GM10847 (cell line): ENCODE data around the gene KRTAP10-4.
"Not testable (repeated sequence)": the region's sequence is repeated elsewhere in the genome, so short reads cannot be mapped to it uniquely, and the experiment has no call there.

Experiments used
- POLR2A ChIP-seq: IDR thresholded peaks from 2 replicates; pipeline ENCODE4 v1.6.1; 2011; ENCODE audit not compliant: insufficient read length; ENCODE audit errors: extremely low read depth

KRTAP10-4 gene, protein sequence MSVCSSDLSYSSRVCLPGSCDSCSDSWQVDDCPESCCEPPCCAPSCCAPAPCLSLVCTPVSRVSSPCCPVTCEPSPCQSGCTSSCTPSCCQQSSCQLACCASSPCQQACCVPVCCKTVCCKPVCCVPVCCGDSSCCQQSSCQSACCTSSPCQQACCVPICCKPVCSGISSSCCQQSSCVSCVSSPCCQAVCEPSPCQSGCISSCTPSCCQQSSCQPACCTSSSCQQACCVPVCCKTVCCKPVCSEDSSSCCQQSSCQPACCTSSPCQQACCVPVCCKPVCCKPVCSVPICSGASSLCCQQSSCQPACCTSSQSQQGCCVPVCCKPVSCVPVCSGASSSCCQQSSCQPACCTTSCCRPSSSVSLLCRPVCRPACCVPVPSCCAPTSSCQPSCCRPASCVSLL

DNA sequence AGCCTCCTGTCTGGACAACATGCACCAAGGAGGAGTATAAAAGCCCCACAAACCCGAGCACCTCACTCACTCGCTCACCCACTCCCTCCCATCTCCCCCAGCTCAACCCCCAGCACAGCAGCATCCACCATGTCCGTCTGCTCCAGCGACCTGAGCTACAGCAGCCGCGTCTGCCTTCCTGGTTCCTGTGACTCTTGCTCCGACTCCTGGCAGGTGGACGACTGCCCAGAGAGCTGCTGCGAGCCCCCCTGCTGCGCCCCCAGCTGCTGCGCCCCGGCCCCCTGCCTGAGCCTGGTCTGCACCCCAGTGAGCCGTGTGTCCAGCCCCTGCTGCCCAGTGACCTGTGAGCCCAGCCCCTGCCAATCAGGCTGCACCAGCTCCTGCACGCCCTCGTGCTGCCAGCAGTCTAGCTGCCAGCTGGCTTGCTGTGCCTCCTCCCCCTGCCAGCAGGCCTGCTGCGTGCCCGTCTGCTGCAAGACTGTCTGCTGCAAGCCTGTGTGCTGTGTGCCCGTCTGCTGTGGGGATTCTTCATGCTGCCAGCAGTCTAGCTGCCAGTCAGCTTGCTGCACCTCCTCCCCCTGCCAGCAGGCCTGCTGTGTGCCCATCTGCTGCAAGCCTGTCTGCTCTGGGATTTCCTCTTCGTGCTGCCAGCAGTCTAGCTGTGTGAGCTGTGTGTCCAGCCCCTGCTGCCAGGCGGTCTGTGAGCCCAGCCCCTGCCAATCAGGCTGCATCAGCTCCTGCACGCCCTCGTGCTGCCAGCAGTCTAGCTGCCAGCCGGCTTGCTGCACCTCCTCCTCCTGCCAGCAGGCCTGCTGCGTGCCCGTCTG is at the start of gene KRTAP10-4:
TSS of gene KRTAP10-4 (plus strand) at position 100 of the 827 bp plus-strand sequence. CDS start at position 130, 30 bp downstream.
- not testable (repeated sequence) for TF ChIP-seq POLR2A

DNA sequence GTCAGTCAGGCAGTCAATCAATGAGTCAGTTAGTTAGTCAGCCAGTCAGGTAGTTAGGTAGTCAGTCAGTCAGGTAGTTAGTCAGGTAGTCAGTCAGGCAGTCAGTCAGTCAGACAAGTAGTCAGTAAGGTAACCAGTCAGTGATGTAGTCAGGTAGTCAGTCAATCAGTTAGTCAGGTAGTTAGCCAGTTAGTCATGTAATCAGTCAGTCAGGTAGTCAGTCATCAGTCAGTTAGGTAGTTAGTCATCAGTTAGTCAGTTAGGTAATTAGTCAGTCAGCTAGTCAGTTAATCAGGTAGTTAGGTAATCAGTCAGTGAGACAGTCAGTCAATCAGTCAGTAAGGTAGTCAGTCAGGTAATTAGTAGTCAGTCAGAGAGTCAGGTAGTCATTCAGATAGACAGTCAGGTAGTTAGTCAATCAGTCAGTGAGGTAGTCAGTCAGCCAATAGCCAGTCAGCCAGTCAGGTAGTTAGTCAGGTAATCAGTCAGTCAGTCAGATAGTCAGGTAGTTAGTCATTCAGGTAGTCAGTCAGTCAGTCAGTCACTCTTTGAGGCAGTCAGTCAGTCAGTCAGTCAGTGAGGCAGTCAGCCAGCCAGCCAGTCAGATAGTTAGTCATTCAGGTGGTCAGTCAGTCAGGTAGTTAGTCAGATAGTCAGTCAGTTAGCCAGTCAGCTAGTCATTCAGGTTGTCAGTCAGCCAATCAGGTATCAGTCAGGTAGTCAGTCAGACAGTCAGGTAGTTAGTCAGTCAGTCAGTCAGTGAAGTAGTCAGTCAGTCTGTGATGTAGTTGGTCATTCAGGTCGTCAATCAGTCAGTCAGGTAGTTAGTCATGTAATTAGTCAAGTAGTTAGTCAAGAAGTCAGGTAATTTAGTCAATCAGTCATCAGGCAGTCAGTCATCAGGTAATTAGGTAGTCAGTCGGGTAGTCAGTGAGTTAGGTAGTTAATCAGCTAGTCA is 48.8 kb upstream of the KRTAP10-4 start:
- TF ChIP-seq POLR2A: no peak

DNA sequence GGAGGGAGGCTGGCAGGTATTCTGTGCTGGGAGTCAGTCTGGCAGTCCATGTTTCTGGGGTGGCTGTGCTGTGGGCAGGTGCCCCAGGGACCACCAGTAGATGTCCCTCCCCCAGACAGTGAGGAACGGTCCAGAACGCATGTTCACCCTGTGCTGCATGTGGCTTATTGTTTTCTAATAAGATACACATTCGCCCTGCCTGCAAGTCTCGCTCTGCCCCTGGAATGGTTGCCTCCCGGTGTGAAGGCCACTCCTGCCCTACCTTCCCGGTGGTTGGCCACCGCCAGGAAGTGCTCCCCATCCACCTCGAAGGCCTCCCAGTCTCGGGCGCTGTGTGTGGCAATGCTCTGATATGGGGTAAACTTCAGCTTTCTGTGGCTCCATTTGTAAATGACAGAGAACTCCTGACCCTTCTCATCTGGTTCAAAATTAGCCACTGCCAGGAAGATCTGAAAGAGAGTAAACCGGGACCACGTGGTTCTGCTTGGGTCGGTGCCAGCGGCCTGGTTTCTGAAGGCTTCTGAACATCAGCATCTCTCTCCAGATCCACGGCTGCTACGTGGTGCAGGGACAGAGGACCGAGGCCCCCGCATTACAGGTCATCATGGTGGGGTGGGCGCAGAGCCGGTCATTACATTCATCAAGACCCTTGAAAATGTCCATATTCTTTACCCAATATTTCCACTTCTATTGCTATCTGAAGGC is 48.0 kb upstream of the KRTAP10-4 start:
- no peak for TF ChIP-seq POLR2A

DNA sequence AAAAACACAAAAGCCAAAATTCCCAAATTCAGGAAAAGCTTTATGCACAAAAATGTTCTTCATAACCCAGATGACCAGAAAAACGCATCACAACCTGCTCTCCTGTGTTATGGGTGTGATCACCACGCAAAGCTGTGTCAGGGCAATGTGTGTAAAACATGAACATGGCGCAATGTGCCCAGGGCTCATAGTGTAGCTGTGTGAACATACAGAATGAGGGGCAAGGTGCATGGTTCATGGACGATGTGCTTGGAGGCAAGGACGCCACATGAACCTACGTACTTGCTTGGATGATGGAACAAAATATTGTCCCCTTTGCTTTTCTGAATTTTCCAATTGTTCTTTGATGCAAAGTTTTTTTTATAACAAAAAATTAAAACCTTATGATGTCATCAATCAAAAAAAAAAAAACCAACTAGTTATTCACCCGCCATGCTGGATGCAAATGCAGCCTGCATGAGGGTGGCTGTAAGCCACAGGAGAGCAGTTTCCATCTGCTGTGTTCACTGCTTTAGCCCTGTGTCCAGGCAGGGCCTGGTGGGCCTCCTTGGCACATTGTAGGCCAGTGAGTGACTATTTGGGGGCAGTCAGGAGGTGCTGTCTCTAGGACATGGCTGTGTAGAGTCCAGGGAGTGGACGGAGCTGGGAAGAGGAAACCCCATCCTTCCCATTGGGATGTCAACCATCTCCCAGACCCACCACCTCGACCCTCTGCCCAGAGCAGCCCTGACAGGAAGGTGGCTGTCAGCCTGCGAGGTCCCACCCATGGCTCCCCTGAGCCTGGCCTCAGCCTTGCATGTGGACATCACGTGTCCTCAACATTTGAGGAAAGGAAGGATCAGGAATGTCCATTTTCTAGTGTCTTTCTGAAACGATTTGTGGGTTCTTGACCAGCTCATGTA is 47.2 kb upstream of the KRTAP10-4 start:
- TF ChIP-seq POLR2A: no peak

DNA sequence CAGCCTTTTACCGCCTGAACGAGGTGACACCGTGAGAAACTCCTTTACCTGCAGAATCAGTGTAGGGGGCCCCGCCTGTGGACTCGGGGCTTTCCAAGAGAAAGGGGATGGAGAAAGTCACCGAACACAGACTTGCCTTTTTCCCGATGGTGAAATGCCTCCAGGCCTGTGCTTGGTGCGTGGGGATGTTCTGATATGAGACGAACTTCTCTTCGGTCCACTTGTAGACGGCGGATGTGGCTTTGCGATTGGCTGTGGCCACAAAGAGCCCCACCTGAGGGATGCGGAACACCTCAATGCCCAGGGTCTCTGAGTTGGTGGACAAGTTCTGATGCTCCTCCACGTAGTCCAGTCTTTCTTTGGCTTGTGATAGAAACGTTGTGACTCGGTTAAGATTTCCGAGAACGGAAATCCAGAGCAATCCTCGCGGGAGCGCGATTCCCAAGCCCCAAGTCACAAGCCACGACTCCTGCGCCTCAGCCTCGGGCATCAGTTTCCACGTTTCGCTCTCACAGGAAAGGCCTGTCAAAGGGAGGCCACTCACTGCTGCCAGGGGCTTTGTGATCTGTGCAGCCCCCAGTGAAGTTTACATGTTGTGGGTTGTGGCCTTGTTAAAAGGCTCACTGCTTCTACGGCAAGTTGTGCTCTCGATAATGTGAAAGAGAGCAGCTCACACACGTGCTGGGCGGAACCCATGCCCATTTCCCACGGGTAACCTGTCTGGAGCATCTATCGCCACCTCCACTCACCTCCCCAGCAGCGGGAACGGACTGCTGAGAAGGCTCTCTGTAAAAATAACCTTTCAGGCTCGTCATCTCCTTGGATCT is 46.2 kb upstream of the KRTAP10-4 start:
- TF ChIP-seq POLR2A: no peak

DNA sequence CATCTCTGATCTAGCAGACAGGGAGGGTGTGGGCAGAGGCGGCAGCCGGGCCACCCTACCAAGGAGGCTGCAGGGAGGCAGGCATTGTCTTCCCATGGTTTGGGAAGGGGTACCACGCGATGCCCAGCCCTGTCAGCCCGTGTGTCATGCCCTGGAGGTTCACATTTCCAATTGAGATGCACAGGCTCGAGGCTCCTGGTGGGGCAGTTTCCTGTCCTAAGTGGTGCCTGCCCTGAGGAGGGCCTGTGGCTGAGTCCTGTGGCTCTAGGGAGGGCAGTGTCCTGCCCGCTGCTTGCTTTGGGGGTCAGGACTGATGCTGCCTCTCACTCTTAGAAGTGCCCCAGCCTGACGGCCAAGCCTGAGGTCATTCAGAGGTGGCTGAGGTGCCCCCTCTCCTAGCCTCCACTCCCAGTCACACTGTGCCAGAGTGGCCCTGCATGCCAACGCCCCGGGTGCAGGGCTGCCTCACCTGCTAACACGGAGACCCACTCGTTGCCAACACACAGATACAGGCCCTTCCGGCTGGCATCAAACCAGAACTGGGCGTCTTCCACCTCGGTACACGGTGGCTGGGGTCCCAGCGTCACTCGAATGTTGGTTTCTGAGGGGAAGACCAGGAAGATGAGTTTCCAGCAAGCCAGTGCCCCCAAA is 45.4 kb upstream of the KRTAP10-4 start:
- no peak for TF ChIP-seq POLR2A

DNA sequence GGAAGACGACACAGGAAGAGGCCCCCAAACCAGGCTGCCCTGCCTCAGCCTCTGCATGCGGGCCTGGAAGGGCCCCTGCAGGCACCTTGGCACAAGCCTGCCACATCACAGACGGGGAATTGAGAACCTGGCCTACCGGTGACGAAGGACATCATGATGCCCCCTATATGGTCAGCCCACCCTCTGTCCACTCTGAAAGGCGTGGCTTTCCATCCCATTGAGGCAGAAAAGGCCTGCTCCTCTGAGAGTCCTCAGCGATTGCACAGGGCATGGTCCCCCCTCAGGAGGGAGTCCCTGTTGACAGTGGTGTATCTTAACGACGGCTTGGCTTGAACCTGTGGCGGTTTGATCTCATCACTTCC is 44.9 kb upstream of the KRTAP10-4 start:
- TF ChIP-seq POLR2A: no peak

DNA sequence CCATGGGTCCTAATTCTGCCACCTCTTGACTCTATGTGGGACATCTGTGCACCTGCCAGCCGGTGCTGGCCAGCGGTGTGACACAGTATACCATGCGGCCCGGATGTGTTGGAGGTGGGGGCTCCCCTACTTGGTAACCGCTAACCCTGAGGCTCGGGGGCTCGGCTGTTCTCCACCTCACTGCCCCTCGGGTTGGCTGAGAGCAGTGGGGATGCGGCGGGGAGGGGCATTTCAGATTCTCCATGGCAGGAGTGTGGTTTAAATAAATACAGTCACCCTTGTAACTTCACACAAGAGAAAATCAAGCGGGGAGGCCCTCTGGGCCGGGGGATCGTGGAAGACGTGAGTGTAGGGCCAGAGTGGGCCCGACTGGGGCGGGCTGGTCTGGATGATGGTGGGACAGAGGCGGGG is 44.5 kb upstream of the KRTAP10-4 start:
- TF ChIP-seq POLR2A: no peak

DNA sequence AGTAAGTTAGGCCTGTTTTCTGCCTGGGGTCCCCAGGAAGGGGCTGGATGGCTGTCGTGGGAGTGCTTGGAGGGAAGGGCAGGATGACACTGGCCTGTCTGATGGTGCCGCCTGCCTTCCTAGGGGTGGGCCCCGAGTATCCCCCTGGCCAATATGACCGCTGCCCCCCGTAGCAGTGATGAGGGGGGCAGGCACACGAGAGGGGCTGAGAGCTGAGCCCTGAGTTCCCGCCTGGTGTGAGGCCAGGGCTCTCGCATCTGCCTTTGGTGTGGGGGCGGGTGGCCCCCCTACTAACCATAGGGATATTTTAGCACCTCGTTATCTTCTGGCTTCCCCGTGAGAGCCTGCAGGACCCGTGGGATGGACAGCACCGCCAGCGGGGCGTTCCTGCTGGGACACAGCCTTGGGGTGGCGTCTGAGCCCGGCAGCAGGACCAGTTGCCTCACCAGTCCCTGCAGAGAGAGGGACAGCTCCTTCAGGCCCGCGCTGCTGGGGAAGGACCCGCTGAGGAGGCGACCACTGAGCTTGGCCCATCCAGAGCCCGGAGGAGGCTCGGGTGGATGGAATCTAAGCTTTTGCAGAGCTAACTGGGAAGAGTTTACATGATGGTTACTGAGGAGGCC is 43.9 kb upstream of the KRTAP10-4 start:
- no peak for TF ChIP-seq POLR2A

DNA sequence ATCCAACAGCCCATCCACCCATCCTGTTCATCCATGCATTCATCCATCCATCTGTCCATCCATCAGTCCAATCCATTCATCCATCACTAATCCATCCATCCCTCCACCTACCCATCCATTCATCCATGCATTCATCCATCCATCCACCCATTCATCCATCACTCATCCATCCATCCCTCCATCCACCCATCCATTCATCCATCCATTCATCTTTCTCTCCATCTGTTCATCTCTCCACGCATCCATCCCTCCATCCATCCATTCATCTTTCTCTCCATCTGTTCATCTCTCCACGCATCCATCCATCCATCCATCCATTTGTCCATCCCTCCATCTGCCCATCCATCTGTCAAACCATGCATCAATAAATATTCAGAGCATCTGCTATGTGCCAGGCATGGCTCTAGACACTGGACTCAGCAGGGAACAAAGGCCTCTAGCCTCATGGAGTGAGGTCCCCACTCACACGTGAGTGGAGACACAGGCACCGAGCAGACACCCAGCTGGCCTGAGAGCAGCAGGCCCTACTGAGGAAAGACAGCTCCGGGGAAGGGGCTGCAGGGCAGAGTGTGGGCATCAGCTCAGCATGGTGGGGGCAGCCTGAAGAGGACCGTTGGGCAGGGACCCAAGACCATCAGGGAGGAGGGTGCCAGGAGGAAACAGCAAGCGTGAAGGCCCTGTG is 43.2 kb upstream of the KRTAP10-4 start:
- no peak for TF ChIP-seq POLR2A

DNA sequence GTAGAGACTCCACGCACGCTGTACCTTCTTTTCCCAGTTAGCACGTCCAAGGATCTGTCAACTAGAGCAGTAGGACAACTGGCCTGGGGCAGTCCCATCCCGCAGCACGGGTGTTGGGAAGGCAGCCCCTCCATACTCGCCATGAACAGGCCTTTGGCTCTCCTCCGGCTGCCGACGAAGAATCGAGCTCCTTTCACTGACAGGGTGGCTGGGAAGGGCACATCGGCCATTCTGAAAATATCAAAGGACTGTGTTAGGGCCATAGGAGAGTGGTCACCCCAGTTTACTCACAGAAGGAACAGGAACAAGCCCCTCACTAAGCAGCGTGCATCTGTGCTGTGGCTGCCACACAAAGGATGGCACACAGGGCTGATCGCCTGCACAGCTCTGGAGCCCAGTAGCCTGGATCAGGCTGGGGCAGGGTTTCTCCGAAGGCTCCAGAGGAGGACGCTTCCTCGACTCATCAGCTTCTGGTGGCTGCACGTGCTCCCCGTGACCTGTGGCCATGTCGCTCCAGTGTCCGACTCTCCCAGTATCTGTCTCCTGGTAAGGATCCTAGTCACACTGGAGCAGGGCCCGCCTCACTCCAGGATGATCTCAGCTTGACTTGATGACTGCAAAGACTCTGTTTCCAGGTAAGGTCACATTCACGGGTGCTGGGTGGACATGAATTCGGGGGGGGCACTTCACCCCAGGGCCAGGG is 42.5 kb upstream of the KRTAP10-4 start:
- no peak for TF ChIP-seq POLR2A
